ENCODE measurements around the gene RGS18.
"Not testable (repeated sequence)": the region's sequence is repeated elsewhere in the genome, so short reads cannot be mapped to it uniquely, and the experiment has no call there.

RGS18 gene

DNA sequence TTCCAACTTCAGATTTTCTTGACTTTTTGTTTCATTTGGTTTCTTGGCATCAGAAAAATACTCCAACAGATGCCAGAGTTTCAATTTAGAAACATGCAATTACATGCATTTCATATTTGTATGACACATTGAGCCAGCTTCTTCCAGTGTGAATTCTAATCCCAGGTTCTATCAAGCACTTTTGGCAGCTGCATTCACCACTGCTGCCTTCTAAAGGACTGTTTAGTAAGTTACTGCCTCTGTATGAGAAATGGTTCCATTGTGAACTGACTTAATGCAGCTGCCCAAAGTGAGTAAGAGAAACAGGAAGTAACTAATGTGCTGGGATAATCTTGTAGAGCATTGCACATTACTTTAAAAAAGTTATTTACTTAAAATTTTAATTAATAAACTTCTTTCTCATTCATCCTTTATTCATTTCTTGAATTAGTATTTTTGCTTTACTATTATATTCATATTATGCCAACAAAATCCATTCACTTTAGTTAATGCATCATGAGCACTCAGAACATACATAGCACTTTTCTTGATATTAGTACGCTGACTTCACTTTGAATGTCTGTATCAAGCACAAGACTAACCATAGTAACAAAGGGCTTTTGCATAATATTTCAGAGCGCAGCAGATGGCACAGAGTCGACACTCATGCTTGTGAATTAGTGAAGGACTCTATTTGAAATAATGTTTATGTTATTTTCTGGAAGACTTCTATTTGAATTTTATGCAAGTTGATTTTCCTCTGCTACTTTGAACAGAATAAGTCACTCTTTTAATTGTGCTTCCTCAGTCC is 9.8 kb downstream of the RGS18 start:
- DNase-seq = no peak

DNA sequence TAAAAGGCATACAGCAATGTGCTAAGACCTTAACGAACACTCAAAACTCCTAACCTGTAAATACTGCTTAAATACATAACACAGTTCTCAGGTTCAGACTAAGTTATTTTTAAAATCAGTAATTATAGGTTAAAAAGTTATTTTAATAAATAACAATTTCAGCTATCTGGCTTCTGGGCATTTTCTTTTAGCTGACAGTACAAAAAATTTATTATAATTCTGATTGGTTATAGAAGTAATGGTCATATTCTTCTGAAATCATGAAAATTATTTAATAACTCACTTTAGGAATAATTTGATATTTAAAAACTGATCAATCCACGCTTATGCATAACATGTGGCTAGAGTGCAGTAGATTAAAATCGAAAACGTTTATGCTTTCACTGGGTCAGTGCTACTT is 10.7 kb downstream of the RGS18 start:
- no peak for DNase-seq

DNA sequence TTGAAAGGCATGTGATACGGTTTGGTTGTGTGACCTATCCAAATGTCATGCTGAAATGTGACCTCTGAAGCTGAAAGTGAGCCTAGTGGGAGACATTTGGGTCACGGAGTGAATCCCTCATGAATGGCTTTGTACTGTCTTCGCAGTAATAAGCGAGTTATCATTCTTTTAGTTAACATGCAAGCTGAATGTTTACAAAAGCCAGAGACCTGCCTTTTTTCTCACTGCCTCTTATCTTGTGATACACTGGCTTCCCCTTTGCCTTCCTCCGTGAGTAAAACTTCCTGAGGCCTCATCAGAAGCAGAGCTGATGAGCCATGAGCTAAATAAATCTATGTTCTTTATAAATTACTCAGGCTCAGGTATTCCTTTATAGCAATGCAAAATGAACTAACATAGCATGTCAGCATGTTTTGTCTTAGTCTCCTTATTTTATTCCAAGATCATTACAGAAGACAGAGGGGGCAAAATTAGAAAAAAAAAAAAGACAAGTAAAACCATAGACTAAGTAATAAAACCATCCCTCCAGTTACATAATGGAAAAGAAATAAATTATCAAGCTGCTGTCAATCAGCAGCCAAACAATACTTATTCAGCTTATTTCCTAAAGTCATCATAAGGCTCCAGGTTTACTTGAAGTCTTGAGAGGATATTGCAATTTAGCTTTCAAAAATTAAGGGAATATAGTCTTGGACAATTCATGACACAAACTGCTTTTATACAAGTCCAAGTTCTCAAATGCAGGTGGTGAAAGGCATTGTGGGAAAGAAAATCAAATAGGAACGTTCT is 12.1 kb downstream of the RGS18 start:
- DNase-seq = no peak

DNA sequence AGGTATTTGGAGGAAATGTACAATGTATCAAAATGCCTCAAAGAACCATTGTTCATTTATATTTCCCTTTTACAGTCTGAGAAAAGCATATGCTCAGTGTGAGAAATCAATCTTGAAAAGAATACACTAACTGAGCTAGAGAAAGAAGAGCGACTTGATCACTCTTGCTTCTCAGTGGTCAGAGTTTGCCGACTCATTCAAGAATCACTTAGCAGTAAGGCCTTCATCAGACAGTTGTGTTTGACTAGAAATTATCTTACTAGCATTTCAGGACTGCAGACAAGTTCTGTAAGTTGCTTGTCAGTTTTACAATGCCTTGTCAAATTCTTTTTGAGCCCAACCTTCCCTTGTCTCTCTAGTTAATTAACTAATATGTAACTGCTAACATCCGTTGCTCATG is 12.9 kb downstream of the RGS18 start:
- no peak for DNase-seq

DNA sequence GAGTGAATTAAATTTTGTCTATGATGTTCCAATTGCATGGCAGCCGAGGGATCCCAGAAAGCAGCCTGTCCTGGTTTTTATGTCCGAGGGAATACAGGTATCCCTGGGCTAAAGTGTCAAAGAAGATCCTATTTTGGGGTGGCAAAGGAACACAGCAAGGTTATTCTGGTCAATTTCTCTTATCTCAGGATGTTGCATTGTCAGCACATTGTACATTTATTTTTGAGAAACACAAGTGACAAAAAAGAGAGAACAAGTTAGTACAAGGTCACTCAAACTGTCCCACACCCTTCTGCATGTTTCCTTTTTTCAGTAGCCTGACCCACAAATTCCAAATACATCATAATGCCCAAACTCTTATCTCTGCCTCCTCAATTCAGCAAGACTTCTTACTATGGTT is 17.7 kb downstream of the RGS18 start:
- DNase-seq = no peak

DNA sequence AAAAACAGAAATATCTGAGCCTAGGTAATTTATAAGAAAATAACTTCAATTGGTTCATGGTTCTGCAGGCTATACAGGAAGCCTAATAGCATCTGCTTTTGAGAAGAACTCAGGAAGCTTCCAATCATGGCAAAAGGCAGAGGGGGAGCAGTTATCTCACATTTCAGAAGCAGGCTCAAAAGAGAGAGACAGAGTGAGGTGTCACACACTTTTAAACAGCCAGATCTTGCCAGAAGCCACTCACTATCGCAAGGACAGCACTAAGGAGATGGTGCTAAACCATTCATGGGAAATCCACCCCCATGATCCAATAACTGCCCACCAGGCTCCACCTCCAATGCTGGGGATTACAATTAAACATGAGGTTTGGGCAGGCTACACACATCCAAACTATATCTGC is 25.5 kb downstream of the RGS18 start:
- no peak for DNase-seq

DNA sequence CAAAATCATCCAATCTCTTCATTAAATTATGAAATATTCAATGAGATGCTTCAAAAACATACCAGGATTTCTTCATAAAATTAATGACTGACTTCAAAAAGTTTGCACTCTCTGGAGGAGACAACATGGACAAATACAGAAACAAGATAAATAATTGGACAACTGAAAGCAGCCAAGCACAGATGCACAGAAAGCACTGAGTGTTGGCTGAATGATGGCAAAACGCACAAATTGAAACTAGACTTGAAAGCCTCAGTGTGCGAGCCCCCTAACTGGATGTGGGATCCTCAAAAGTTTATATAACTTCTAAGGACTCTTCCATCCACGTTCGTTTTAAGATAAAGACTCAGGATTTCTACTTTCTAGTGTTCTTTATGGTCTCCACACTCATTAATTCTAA is 27.9 kb downstream of the RGS18 start:
- no peak for DNase-seq

DNA sequence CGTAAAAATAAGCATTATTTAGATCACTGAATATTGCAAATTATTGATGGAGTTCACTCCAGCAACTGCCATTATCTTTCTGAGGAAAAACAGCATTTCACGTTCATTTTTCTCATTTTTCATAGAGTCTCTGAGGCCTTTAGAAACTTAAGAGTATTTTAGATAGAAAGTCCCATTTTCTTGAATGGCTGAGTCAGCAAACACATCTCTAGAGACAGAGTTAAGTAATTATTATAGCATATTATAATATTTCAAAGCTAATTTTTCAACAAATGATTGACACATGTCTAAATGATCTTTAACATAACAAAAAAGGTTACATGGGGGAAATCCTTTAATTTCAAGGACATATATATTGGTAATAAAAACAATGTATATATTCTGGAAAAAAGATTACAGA is 31.8 kb downstream of the RGS18 start:
- DNase-seq = no peak

DNA sequence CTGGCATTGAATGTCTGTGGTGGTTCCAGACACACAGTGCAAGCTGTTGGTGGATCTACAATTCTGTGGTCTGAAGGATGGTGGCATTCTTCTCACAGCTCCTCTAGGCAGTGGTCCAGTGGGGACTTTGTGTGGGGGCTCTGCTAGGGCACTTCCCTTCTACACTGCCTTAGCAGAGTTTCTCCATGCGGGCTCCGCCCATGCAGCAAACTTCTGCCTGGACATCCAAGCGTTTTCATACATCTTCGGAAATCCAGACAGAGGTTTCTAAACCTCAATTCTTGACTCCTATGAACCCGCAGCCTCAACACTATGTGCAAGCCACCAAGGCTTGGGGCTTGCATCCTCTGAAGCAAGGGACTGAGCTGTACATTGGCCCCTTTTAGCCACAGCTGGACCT is 43.0 kb downstream of the RGS18 start:
- no peak for DNase-seq

DNA sequence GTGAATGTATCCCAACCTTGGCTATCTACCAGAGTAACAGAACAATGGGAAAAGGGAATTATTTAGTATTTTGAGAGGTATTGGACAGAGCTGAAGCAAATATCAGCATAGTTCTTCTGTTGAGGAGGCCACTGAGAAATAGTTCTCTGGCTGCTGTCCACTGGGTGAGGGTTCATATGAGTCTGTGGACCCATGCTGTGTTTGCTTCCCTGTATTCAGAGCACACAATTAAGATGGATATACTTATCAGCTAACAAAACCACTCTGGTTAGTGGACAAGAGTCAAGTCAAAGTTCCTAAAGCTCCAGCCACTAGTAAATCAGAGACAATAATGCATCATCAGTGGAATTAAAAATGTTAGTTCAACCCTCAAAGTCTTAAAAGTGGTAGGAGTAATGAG is 66.1 kb downstream of the RGS18 start:
- no peak for DNase-seq

DNA sequence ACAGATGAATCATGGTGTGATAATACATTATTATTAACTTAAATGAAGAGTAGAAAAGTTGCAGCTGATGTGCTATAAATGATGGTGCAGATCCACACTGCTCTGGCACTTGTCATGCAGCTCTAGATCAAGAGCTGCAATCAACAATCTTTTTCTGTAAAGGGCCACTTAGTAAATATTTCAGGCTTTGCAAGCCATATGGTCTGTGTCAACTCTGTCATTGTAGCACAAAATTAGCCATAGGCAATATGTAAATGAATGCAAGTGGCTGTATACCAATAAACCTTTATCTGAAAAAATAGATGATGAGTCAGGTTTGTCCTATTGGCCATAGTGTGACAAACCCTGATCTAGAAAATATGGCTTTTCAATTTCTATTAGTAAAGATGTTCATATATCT is 66.6 kb downstream of the RGS18 start:
- no peak for DNase-seq

DNA sequence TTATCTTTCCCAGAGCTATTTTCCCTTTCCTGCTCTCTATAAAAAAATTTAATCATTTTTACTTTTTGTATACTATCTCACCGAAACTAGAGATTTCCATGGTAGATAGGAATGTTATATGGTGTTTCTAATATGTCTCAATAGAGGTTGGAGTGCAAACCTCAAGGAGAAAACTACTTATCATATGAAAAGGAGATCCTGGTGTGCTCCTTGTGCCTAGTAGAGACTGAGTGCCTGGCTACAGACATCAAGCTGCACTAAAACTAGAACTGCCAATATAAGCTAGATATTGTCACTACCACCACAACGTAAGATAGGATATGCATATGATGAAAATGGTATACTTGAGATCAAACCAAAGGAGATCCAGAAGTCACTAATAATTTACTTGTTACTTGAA is 67.0 kb downstream of the RGS18 start:
- DNase-seq = no peak

DNA sequence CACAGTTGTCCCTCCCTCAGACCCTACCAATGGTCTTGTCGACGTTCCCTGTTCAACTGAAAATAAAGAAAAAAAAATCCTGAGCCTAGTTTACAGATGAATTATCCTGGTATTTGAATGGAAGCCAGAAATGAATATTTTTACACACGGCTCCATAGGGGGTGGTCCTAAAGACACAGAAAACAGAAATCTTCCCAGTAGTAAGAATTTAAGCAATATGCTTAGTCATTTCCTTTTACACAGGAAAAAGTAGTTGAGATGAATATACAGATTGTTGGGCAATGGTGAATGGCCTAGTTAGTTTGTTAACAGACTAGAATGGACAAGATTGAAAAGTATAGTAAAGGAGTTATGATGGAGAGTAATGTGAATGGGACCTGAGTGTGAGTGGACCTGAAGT is 67.4 kb downstream of the RGS18 start:
- DNase-seq = no peak

DNA sequence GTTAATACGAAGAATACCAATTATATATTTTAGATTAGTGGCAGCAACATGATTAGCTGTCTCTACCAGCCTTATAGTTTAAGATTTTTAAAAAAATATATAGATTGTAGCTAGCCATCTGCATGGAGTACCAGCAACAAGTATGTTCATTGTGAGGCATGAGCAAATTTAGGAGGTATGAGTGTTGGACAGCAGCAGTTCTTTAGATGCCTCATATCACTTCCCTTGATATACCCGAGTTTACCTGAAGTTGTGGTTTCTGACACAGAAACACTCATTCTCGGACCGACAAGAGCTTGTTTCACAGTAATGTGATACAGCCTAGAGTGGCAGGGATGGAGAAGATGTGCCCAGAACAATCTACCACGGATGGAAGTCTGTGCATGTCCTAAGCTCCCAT is 69.1 kb downstream of the RGS18 start:
- no peak for DNase-seq

DNA sequence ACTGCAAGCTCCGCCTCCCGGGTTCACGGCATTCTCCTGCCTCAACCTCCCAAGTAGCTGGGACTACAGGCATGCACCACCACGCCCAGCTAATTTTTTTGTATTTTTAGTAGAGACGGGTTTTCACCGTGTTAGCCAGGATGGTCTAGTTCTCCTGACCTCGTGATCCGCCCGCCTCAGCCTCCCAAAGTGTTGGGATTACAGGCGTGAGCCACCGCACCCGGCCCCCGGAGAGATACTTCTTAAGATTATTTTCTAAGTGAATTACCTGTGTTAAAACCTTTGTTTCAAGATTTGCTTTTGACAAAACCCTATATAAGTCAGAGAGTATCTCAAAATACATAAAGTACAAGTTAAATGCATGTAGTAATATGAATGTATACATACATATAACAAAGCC is 69.7 kb downstream of the RGS18 start:
- not testable (repeated sequence) for DNase-seq

DNA sequence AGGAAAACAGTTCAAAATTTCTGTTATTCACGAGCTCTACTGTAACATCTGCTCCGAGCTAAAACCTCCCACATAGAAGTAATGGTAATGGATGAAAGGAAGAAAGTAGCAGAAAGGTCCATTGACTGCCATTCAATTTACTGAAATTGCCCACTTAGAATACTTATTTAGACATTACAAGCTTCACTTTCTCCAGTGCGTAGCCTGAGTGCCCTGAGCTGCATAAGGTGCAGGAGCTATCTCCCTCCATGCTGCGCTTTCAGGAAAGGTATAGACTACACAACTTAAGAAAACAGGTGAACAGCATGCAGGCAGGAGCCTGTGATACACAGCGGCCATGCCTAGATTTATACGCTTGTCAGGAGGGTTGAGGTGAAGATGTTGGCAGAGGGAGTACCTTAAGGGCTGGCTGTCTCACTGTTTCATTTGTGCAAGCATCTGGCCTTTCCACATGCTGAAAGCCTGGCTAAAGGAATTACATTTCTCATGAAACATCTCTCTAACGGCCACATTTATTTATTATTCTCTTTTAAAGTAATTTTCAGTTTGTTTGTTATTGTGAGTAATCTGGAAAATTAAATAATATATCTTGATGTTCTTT is 74.7 kb downstream of the RGS18 start:
- no peak for DNase-seq

DNA sequence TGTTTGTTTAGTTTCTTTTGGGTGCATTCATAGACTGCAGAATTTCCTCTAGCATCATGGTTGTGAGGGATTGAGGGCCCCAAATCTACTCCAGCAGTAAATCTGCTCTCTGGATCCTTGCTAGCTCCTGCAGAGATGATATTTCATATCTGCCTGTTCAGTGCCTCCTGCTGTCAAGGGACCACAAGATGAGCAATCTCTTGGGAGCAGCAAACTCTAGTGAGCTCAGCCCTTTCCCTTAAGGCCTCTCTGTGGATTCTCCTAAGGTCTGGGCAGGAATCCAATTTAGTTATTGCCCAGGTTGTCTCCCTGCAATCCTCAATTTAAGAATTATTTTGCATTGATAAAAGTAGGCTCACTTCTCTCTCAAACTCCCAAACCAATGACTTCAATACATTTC is 76.9 kb downstream of the RGS18 start:
- no peak for DNase-seq
